Measurements from ENCODE around the gene PPP1R14C.

The PPP1R14C gene

GRCh38 chr6:150290429-150290828, 147.6 kb downstream of the PPP1R14C start:
- in situ Hi-C loops (cut with MboI; ENCODE audit: low sequenced_read_pairs): no loop called here

DNA sequence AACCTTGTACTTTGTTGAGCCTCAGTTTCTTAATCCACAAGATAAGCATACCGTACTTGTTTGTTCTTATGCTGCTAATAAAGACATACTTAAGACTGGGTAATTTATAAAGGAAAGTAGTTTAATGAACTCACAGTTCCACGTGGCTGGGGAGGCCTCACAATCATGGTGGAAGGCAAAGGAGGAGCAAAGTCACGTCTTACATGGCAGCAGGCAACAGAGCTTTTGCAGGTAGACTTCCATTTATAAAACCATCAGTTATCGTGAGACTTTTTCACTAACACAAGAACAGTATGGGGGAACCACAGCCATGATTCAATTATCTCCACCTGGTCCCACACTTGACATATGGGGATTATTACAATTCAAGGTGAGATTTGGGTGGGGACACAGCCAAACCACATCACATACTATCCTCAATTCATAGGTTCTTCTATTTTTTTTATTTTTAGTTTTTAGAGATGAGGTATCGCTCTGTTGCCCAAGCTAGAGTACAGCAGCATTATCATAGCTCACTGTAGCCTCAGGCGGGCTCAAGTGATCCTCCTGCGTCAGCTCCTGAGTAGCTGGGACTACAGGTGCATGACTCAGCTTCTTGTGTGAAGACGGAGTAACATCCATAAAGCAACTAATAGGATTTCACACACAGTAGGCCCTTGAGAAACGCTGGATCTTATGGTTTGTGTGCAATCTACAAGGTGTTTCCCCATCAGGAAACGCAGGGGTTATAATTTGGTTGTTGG, 149.3 kb downstream of the PPP1R14C start:
- in situ Hi-C loops (cut with MboI; ENCODE audit: low sequenced_read_pairs): no loop called here

DNA sequence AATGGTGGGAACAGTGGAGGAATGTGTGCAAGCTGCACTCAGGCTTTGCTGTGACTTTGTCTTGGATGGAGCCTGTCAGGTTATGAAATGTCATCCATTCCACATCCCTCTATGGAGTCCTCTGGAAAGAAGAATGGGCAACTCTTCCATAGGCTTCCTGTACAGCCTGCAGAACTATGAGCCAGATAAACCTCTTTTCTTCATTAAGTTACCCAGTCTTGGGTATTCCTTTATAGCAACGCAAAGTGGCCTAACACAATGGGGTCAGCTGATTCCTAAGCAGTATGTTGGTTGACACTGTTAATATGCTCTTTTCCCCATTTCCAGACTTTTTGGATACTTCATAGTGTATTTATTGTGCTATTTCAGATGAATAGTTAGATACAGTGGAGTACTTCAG, 150.2 kb downstream of the PPP1R14C start:
- in situ Hi-C loops (cut with MboI; ENCODE audit: low sequenced_read_pairs): no loop called here

GRCh38 chr6:150293423-150294173, 150.8 kb downstream of the PPP1R14C start:
- in situ Hi-C loops (cut with MboI; ENCODE audit: low sequenced_read_pairs): no loop called here

- in situ Hi-C loops (cut with MboI; ENCODE audit: low sequenced_read_pairs): no loop called here
These were observed 154.0 kb downstream of the PPP1R14C start for GRCh38 chr6:150296890-150297289.

GRCh38 chr6:150297327-150298029, 154.6 kb downstream of the PPP1R14C start:
- in situ Hi-C loops (cut with MboI; ENCODE audit: low sequenced_read_pairs): no loop called here

DNA sequence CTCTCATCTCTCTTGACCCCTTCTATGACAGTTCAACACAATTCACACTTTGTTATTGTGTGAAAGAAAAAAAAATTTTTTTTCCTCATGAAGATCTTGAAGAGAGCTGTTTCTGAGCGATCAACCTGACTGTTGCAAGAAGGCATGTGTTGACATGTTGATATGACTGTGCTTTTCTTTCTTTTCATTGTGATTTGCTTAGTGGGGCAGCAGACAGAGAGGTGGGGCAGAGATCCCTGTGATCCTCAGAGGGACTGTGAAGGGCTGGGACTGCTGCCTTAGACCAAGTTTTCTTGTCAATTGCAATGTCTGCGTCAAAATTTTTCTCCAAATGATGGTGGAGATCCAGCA, 155.2 kb downstream of the PPP1R14C start:
- in situ Hi-C loops (cut with MboI; ENCODE audit: low sequenced_read_pairs): no loop called here

- in situ Hi-C loops (cut with MboI; ENCODE audit: low sequenced_read_pairs): no loop called here
These were observed 155.8 kb downstream of the PPP1R14C start for GRCh38 chr6:150298676-150299075.
